ENCODE data around the gene NEIL1. TPM values are rescaled to one million over a fixed set of nuclear protein-coding genes. Genes with fewer than 3 reads are reported as not detected.

Gene NEIL1
- total and polyA plus RNA-seq, 7 experiments from 2014 or later: 1.7 to 49.9 (median 14.7) TPM

Small RNA genes within 50 kb of the gene (microRNA-seq; reads per million reads assigned to microRNA genes)
- not detected for gene MIR631 (ENCODE audit: borderline microRNAs expressed)

Other genes starting within 250 kb of the NEIL1 start
- 100 to 1,000 TPM in 1 of 5 experiments, 10 to 100 TPM in 4; 30.9 to 124 (median 50.5) TPM for gene C15orf39, start 145.2 kb upstream of the NEIL1 start, total RNA-seq
- gene C15orf39, start 145.2 kb upstream of the NEIL1 start, polyA plus RNA-seq: 1 to 10 TPM; 2.1 to 6.1 TPM
- gene GOLGA6C, start 88.7 kb upstream of the NEIL1 start, total RNA-seq: not detected
- not detected for gene GOLGA6C, start 88.7 kb upstream of the NEIL1 start, polyA plus RNA-seq
- gene GOLGA6D, start 64.2 kb upstream of the NEIL1 start, total RNA-seq: under 1 TPM in 2 of 5 experiments, not detected in 3; 0.19 to 0.27 TPM
- gene GOLGA6D, start 64.2 kb upstream of the NEIL1 start, polyA plus RNA-seq: not detected
- gene COMMD4, start 11.0 kb upstream of the NEIL1 start, total RNA-seq: 10 to 100 TPM; 23.4 to 84.2 (median 26.3) TPM
- 10 to 100 TPM; 30.2 to 37.5 TPM for gene COMMD4, start 11.0 kb upstream of the NEIL1 start, polyA plus RNA-seq
- 100 to 1,000 TPM; 298 to 557 (median 451) TPM for gene MAN2C1, start 21.6 kb downstream of the NEIL1 start, total RNA-seq
- 10 to 100 TPM; 26.7 to 44.9 TPM for gene MAN2C1, start 21.6 kb downstream of the NEIL1 start, polyA plus RNA-seq
- 100 to 1,000 TPM; 115 to 139 (median 130) TPM for gene SIN3A, start 104.7 kb downstream of the NEIL1 start, total RNA-seq
- gene SIN3A, start 104.7 kb downstream of the NEIL1 start, polyA plus RNA-seq: 10 to 100 TPM; 18.0 to 22.2 TPM
- gene PTPN9, start 232.3 kb downstream of the NEIL1 start, total RNA-seq: 10 to 100 TPM; 11.2 to 35.6 (median 15.7) TPM
- 10 to 100 TPM; 14.3 to 20.7 TPM for gene PTPN9, start 232.3 kb downstream of the NEIL1 start, polyA plus RNA-seq